Esophagus squamous epithelium (tissue), 5 donors: ENCODE data around the gene KATNAL2. TPM values are rescaled to one million over a fixed set of nuclear protein-coding genes. Genes with fewer than 3 reads are reported as not detected.

Experiments used
- DNase-seq: peaks from one replicate; lab custom pipeline; 2025; lab: John Stamatoyannopoulos, UW
- H3K27ac ChIP-seq, 4 donors: fragments of 200-600 bp; sonication (generic); one replicate each; pipeline ENCODE4 v1.5.1; 2016 to 2019; ENCODE audit warnings: mild to moderate bottlenecking in 1 of 4
- H3K27me3 ChIP-seq, 4 donors: fragments of 200-600 bp; sonication (generic); 1 replicate in 3 of 4; 2 replicates in 1 of 4; pipeline versions ENCODE4 v1.5.1 to v1.6.0; 2017 to 2021; ENCODE audit warnings: antibody characterized with exemption in 1 of 4
- H3K36me3 ChIP-seq, 3 donors: fragments of 200-600 bp; sonication (generic); one replicate each; pipeline ENCODE4 v1.5.1; 2016 to 2019
- H3K4me1 ChIP-seq, 3 donors: fragments of 200-600 bp; sonication (generic); one replicate each; pipeline ENCODE4 v1.5.1; 2017 to 2019
- H3K4me3 ChIP-seq, 4 donors: fragments of 200-600 bp; sonication (generic); 1 replicate in 3 of 4; 2 replicates in 1 of 4; pipeline ENCODE4 v1.5.1; 2016 to 2019; ENCODE audit warnings: mild to moderate bottlenecking in 2 of 4, moderate library complexity in 1 of 4
- H3K9me3 ChIP-seq, 3 donors: fragments of 200-600 bp; sonication (generic); one replicate each; pipeline ENCODE4 v1.5.1; 2016 to 2019
- CTCF ChIP-seq, 6 experiments: fragments of 450-650 bp in 4 of 6; fragments of 200-600 bp in 2 of 6; sonication (generic) in 2 of 6; IDR thresholded peaks; one replicate each; pipeline ENCODE4 v1.5.1; 2016 to 2019; ENCODE audit warnings: antibody characterized with exemption in 6 of 6, mild to moderate bottlenecking in 4 of 6, moderate library complexity in 4 of 6
- POLR2A ChIP-seq, 4 donors: fragments of 450-650 bp; IDR thresholded peaks; one replicate each; pipeline ENCODE4 v1.6.1; 2017; ENCODE audit warnings: antibody characterized with exemption in 4 of 4, mild to moderate bottlenecking in 4 of 4, moderate library complexity in 3 of 4
- WGBS, 2 donors: methylation state at CpG; one replicate each; pipeline ENCODE4 v1.1.5; 2018; 5-methylcytosine and 5-hydroxymethylcytosine counted together
- intact Hi-C: fragments of 100-400 bp; cut with DNase I; formaldehyde crosslinking; loops from one replicate; pipeline ENCODE4 v1.15.0; 2022
- small RNA-seq, 4 donors: library from RNA; depleted of rRNA; stranded (forward); fragments of <200 nt; gene quantifications; one replicate each; pipeline ENCODE3, GENCODE V24; 2016
- total RNA-seq, 4 donors: library from RNA; depleted of rRNA; stranded (reverse); fragments of >200 nt; gene quantifications; one replicate each; pipeline ENCODE4 v1.1.0, GENCODE V29; 2016
- donor health status: DM: yes; HTN: yes; CAD: no.

The KATNAL2 gene
- total RNA-seq, 4 donors from 2014 or later = 0.70 to 3.4 (median 1.8) TPM

GRCh38 chr18:47150029-47150823 lies 232.8 kb downstream of the KATNAL2 start, which contains the start of gene HDHD2:
Gene HDHD2 (minus strand): TSS chr18:47150500. CDS start chr18:47136439, 14,061 bp downstream.
- H3K27me3 ChIP-seq = no peaks in the 10 kb centered on the region
- WGBS, 2 donors = 0 to 1% methylated on average over 13 to 27 of the region's 70 CpGs
- peak within 1 kb of the TSS; percentile 80 to 93 (median 92) for H3K4me3 ChIP-seq
- DNase-seq = peak; percentile 34
- peaks cover 0 to 22% (median 0%) of the 10 kb centered on the region in 3 donors for H3K36me3 ChIP-seq
- no peaks in the 10 kb centered on the region for H3K9me3 ChIP-seq
- intact Hi-C loops = no loop called here
- H3K27ac ChIP-seq = peak within 1 kb of the TSS; percentile 91 to 95 (median 94)
- peaks cover 11 to 43% (median 12%) of the 10 kb centered on the region in 3 donors for H3K4me1 ChIP-seq
- TF ChIP-seq CTCF (IDR thresholded peaks at IDR 0.05) (peak in 1 of 6 experiments; percentile 4), POLR2A (IDR thresholded peaks at IDR 0.05) (peak in 2 of 4 donors; percentile 66 to 84)

GRCh38 chr18:47150824-47151366 lies 233.5 kb downstream of the KATNAL2 start:
- peaks cover 11 to 43% (median 12%) of the 10 kb centered on the region in 3 donors for H3K4me1 ChIP-seq
- DNase-seq = no peak
- no peaks in the 10 kb centered on the region for H3K27me3 ChIP-seq
- H3K36me3 ChIP-seq = peaks cover 0 to 29% (median 0%) of the 10 kb centered on the region in 3 donors
- peak overlapping the region; percentile 91 to 95 (median 94) for H3K27ac ChIP-seq
- peak overlapping the region; percentile 80 to 93 (median 92) for H3K4me3 ChIP-seq
- H3K9me3 ChIP-seq = no peaks in the 10 kb centered on the region
- intact Hi-C loops = no loop called here
- TF ChIP-seq CTCF (IDR thresholded peaks at IDR 0.05) = no peak
- TF ChIP-seq POLR2A (IDR thresholded peaks at IDR 0.05) = no peak
- 4 to 6% methylated on average over 11 to 13 of the region's 13 CpGs for WGBS, 2 donors

GRCh38 chr18:47151439-47151838 lies 234.0 kb downstream of the KATNAL2 start:
- H3K9me3 ChIP-seq = no peaks in the 10 kb centered on the region
- H3K36me3 ChIP-seq = peaks cover 0 to 34% (median 0%) of the 10 kb centered on the region in 3 donors
- DNase-seq = no peak
- peak overlapping the region in 3 of 4 donors; percentile 91 to 95 (median 93) for H3K27ac ChIP-seq
- H3K27me3 ChIP-seq = no peaks in the 10 kb centered on the region
- peaks cover 11 to 43% (median 12%) of the 10 kb centered on the region in 3 donors for H3K4me1 ChIP-seq
- intact Hi-C loops = no loop called here
- TF ChIP-seq POLR2A (IDR thresholded peaks at IDR 0.05) (no peak), CTCF (IDR thresholded peaks at IDR 0.05) (no peak)
- peak overlapping the region in 1 of 4 donors; percentile 93 for H3K4me3 ChIP-seq

Small RNA genes lying within 50 kb of the gene (small RNA-seq; reads per million reads assigned to genes)
- 0 reads per million in 4 donors for gene AC012254.4

Other genes with a start within 250 kb of the KATNAL2 start
- not detected for gene ST8SIA5, start 160.5 kb upstream of the KATNAL2 start, total RNA-seq
- 10 to 100 TPM in 3 of 4 donors, 1 to 10 TPM in 1; 6.0 to 24.0 (median 12.0) TPM for gene PIAS2, start 95 bp upstream of the KATNAL2 start, total RNA-seq
- gene ELOA2, start 118.0 kb downstream of the KATNAL2 start, total RNA-seq = under 1 TPM in 1 of 4 donors, not detected in 3; 0.38 TPM
- 10 to 100 TPM; 14.9 to 22.9 (median 18.8) TPM for gene HDHD2, start 232.9 kb downstream of the KATNAL2 start, total RNA-seq